HG02840 (cell line): ENCODE results near the gene RAPGEF5.

Experiments
- ATAC-seq: cut with Tn5 transposase; IDR thresholded peaks from one replicate; pipeline ENCODE4 v1.9.1; 2021; ENCODE audit warnings: mild to moderate bottlenecking, moderate library complexity, moderate number of reproducible peaks; ENCODE audit not compliant: unreplicated experiment, low FRiP score

The RAPGEF5 gene

DNA sequence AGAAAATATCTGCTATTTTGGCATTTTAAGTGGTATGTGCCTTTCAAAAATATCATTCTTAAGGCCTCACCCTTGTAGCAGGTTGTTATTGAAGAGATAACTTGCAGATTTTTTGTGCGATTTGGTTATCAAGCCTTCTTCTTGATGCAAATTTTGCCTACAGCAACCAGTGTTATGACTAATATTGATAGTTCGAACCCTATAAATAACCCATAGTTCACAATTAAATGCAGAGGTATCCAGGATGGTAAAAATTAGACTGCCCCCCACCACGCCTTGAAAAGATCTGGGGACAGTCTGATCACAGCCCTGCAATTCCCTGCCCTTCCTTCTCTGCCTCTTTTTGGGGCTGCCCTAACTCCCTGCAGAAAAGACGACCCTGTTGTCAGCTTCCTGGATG is 28.4 kb upstream of the RAPGEF5 start:
- no peak for ATAC-seq

DNA sequence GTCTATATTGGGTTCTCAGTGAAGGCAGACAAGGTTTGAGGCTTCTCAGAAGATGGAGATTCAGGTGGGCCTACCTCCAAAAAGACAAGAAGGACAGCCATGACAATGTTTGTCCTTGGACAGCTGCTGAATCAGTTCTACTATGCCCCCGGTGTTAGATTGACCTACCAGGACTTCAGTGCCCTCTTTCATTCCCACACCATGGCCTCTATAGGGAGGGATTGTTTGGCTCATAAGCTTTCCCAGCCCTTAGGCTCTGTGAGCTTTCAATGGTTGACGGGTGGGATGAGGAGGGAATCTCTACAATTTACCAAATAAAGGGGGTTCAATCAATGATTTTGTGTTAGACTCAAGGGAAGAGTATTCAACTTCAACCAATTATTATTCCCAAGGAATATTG is 23.4 kb upstream of the RAPGEF5 start:
- no peak for ATAC-seq

DNA sequence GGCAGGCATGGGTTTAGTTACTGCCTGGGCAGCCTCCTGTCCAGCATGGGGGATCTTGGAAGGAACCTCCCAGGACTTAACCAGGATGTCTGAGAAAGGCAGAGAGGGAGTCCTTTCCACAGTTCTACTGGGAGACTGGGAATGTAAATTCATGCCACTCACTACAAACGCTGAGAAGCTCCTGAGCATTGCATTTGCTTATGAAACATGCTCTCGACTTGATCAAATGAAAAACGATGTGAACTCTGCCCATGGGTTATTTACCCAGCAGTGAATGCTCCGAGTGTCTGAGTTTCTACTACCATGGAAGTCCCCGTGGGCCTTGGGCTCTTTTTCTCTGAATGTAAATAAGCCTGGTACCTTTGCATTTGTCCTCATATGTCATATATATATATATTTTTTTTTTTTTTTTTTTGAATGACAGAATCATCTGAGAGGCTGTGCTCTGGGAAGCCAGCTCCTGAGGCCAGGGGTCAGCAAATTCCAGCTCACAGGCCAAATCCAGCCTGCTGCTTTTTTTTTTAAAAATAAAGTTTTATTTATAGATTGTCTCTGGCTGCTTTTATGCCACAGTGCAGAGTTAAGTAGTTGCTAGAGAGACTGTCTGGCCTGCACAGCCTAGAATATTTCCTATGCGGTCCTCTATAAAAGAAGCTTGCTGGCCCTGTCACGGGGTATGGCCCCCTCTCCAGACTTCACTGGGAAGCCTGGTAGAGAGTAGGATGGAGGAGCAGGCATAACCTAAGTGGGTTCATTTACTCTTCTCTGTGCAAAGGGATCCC is 21.4 kb upstream of the RAPGEF5 start:
- ATAC-seq: no peak

- no peak for ATAC-seq
Observed at GRCh38 chr7:22377703-22378102, 20.7 kb upstream of the RAPGEF5 start.

DNA sequence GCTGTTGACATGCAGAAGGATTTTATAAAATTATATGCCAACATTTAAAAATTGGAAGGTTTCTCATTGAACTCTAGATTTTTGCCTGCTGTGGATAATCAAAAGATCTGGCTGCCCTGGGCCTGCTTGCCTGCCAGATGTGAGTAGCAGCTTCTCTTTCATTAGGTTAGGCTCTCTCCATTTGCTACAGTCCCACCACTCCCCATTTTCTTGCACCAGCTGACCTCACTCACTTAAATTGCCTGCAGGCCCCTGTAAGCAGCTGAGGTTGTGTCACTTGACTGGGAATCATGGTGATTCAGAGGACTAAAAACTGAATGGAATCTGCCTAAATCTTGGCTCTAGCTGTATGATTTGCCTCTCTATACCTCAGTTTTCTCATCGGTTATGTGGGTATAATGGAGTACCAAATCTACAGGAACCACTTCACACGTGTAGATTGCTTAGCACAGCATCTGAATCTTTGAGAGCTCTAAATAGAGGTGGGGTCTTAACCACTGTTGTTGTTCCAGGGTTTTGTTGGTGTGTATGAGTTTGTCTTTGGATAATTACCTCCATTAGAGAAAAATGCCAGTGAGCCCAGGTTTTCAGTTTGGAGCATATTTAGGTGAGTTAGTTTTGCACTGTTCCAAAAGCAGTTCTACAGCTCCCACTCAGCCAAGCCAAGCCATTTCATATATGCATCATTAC is 18.6 kb upstream of the RAPGEF5 start:
- no peak for ATAC-seq

- ATAC-seq: no peak
Observed at GRCh38 chr7:22373911-22374310, 17.0 kb upstream of the RAPGEF5 start.

GRCh38 chr7:22373388-22373787 is 16.4 kb upstream of the RAPGEF5 start:
- no peak for ATAC-seq

GRCh38 chr7:22372863-22373262 is 15.9 kb upstream of the RAPGEF5 start:
- no peak for ATAC-seq

- ATAC-seq: no peak
Observed at GRCh38 chr7:22371878-22372277, 14.9 kb upstream of the RAPGEF5 start.

DNA sequence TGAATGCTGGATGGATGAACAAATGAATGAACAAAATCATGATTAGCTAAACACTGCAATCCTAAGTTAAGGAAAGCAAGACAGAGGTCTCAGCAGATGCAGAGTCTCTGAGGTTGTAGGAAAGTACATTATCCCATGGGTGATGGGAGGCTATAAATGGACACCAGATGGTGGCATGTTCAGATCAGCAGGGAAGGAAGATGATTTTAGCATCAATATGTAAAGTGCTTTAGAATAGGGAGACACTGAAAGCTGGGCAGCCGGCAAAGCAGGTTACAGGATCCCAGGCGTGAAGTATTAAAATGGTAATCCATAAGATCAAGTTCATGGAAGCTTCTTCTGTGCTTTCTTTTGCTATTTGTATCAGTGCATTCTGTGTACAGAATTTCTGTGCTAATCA is 7.9 kb upstream of the RAPGEF5 start:
- no peak for ATAC-seq

GRCh38 chr7:22363756-22364422 is 6.9 kb upstream of the RAPGEF5 start:
- ATAC-seq: no peak

- no peak for ATAC-seq
Observed at GRCh38 chr7:22361795-22362194, 4.8 kb upstream of the RAPGEF5 start.

- ATAC-seq: no peak
Observed at GRCh38 chr7:22361320-22361719, 4.4 kb upstream of the RAPGEF5 start.

DNA sequence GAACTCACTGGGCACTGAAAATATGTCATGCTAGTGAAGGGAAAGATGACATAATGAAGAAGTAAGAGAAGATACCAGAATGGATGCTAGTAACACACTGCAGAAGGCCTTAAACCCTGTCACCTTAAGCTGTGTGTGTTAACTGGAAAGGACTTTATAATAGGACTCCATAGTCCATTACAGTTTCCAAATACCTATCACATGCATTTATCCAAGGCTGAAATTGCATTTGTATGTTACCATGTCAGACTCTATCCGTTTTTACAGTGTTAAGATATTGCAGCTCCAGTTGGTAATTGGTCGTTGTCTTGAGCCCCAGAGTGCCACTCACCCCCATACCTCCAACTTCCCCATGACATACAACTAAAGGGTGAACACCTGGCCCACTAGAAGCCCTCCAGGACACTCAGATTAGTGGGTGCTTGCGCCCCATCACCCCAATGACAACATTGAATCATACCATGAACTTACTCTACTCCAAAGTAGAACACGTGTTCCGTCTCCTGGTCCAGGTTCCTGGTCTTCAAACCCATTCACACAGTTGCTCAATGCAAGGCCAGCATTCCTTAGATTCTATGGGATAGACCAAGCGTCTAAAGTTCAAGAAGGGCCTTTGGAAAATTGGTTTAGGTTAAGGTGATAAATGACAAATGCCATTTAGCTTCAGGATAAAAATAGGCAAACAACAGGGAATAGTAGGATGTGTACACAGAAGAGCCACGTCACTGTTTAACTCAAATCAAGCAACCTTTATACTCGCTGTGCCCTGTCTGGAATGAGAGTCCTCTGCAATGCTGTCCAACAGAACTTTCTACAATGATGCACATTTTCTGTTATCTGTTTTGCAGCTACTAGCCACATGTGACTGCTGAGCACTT is 2.1 kb upstream of the RAPGEF5 start:
- ATAC-seq: no peak

DNA sequence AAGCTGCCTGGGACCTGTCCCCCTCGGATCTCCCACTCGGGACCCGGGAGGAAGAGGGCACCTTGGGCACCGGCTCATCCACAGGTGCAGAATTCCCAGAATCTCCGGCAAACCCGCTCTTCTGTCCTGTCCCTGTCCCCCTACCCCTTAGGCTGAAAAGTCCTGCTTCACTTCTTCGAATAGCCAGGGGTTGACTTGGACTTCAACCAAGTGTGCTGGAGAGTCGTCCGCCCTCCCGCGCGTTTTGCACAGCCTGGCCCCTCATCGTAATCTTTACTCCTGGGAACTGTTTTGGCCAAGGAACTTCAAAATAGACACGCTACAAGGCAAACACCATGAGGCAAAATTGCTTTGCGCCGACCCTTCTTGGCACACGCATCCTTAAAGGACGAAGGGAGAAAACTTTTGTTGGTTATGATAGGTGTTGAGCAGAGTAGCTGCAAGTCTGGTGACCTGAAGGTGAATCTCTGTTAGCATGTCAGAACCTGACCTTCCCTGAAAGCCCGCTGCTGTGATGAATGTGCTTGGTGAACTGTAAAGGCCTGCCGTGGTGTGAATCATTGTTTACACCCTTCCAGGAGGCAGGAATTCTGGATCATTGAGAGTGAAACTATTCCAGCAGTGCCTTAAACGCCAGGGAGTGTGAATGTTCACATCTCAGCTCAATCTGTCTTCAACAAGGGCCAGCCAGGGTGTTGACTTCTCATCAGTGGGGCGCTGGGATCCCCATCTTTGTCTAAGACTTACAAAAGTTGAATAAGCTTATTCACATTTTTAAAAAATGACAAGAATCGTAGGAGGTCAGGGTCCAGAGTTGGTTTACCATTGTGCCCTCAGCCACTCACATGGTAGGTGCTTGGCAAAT is 589 bp upstream of the RAPGEF5 start:
- no peak for ATAC-seq

- ATAC-seq: no peak
Observed at GRCh38 chr7:22356010-22356691, 803 bp downstream of the RAPGEF5 start.

DNA sequence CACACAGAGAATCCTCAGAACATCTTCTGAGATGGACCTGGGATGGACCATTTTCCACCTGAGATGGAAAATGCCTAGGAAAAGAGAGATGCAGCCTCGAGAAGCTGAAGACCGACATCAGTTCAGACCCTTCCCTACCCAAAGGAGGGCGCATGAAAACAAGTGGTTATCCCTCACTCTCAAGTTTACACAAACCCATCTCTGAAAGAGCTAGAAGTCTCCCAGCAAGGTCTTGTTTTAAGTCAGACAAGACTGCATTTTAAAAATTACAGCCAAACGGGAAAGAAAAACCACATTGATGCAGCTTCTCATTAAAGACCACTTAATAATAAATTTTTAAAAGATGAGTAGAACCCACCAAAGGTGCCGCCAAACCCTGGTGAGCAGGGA is 1.3 kb downstream of the RAPGEF5 start:
- no peak for ATAC-seq

DNA sequence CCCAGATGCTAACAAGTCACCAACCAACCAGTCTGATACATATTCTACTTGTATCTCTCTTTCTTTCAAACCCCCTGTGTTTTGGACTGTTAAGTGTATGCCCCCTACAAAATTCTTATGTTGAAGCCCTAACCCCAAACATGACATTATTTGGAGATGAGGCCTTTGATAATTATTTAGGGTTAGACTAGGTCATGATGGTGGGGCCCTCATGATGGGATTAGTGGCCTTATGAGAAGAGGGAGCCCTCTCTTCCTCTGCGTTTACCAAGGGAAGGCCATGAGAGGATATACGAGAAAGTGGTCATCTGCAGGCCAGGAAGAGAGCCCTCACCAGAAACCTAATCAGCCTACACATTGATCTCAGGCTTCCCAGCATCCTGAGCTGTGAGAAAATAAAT is 2.5 kb downstream of the RAPGEF5 start:
- no peak for ATAC-seq

DNA sequence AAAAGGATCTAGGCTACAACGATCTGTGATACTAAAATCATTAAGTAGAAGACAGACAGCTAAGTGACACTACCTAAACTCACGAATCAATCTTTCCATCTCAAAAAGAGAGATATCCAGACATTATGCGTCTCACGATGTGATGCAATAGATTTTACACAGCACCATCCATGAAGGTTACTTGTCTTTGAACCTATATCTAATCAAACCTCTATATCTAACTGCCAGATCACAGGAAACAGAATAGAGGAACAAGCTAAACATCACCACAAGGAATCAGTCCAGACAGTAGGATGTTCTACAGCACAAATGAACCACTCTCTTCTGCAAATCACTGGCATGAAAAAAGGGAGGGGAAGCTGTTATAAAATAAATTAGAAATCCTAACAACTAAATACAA is 4.1 kb downstream of the RAPGEF5 start:
- ATAC-seq: no peak
